A549 treated with Mapracorat at 1 μM for 4 hours (cell line): ENCODE data around the gene EVI2B. TPM values are rescaled to one million over a fixed set of nuclear protein-coding genes. Genes with fewer than 3 reads are reported as not detected.

ENCODE experiments used
- total RNA-seq: library from RNA; stranded (reverse); fragments of 200-300 nt; extraction: Qiagen RNA extraction; gene quantifications from 5 replicates; pipeline ENCODE4 v1.2.3, GENCODE V29; 2022

EVI2B gene, protein sequence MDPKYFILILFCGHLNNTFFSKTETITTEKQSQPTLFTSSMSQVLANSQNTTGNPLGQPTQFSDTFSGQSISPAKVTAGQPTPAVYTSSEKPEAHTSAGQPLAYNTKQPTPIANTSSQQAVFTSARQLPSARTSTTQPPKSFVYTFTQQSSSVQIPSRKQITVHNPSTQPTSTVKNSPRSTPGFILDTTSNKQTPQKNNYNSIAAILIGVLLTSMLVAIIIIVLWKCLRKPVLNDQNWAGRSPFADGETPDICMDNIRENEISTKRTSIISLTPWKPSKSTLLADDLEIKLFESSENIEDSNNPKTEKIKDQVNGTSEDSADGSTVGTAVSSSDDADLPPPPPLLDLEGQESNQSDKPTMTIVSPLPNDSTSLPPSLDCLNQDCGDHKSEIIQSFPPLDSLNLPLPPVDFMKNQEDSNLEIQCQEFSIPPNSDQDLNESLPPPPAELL
- 0.07 to 0.08 TPM in 2 of 5 replicates, not detected in the others for total RNA-seq

DNA sequence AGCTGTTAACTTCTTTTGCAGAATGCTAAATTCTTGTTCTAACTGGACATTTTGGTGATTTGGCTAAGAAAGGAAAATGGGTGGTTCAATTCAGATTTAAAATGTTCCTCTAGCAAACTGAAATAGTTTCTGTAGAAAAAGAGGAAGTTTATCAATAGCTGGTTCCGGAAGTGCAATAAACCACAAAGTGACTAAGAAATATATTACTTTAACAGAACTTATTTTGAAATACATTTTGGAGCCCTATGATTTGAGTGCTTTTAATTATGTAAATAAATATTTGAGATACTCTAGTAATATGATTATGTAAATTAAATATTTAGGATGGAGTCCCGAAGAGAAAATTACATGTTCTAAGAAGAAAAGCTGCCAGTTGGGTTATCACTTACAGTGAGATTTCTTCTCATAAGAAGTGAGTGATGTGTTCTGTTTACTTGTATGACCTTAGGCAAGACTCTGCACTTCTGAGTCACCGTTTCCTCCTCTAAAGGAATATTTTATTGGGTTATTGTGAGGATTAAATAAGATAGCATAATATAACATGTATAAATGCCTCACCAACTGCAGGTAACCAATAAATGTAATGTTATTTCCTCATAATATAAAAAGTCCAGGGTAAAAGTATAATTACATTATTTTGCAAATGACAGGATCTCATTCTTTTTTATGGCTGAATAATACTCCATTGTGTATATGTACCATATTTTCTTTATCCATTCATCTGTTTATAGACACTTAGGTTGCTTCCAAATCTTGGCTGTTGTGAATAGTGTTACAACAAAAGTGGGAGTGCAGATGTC, at the start of gene EVI2B:
TSS of gene EVI2B (minus strand) at position 73 of the 800 bp plus-strand sequence. CDS start 8,445 bp downstream, outside the sequence.

DNA sequence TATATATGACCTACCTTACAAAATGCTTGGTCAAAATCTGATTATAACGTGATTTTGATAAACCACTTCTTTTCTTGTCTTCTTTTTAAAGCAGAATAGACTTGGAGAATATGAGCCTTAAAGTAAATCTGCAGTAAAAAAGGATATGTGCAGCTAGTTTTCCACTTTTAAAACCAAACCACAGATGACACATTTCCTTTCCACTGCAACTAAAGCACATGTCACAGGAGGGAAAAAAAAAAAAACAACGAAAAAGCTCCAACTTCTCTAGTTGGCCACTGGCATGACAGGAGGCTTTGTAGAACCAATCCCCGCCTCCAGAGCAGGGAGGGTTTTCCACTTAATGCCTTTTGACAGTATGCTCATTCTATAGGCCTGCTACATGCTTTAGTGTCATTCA, 7.6 kb upstream of the EVI2B start, which contains the start of gene EVI2A:
TSS of gene EVI2A (minus strand) at position 142 of the 400 bp plus-strand sequence. CDS start 2,609 bp downstream, outside the sequence.

DNA sequence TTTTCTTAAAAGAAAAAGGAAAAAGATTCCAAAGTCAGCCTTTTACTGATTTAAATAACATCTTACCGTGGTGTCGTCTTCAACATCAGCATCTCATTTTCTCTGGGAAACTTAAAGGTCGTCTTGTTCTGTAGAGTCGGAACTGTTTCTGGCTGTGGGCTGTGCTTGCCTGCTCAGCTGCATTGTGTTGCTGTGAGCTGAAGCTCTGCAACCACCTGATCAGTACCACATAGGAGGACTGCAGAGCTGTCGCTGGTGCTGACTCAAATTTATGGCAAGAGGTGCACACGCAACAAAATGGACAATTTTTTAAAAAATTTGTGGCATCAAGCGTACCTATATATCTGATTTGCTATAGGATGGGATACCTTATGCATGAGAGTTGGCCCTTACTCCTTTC, 16.8 kb downstream of the EVI2B start, which contains the start of gene OMG:
TSS of gene OMG (minus strand) at position 150 of the 400 bp plus-strand sequence. CDS start 908 bp downstream, outside the sequence.

Other genes starting within 250 kb of the EVI2B start
- gene NF1, start 219.1 kb downstream of the EVI2B start, total RNA-seq, result 14.4 to 21.2 TPM (median 18.6 TPM) in 5 replicates
- gene OMG, start 16.8 kb downstream of the EVI2B start, total RNA-seq, result not detected in 5 replicates
- gene EVI2A, start 7.6 kb upstream of the EVI2B start, total RNA-seq, result not detected in 5 replicates
- gene RAB11FIP4, start 77.6 kb upstream of the EVI2B start, total RNA-seq, result 1.5 to 2.2 TPM (median 1.6 TPM) in 5 replicates